Body of pancreas (tissue), 4 donors: Measurements from ENCODE around the gene POU2AF1.

Source experiments
- POLR2A ChIP-seq, 3 donors: fragments of 450-650 bp; IDR thresholded peaks; one replicate each; pipeline ENCODE4 v1.6.1; 2016; ENCODE audit warnings: antibody characterized with exemption in 3 of 3, mild to moderate bottlenecking in 2 of 3
- TF ChIP-seq, protein P1 (sequence below), 7 experiments: fragments of 450-650 bp in 4 of 7; fragments of 200-600 bp in 3 of 7; sonication (generic) in 3 of 7; IDR thresholded peaks; one replicate each; pipeline ENCODE4 v1.5.1; 2016 to 2019; ENCODE audit warnings: antibody characterized with exemption in 7 of 7

DNA sequence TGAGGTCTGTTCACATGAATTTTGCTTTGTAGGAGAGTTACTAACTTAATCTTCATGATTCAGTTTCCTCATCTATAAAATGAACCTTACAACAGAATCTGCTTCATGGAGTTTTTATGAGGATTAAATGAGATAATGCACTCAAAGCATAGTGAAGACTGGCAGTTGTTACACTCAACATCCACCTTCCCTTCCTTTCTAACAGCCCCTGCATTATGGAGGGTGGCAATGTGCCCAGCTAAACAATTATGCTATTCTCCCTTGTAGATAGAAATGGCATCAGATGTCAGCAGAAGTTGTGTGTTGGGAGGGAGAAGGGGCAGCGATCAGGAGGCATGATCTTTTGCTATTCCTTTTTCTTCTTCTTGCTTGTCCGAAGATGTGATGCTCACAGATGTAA lies 6.5 kb downstream of the POU2AF1 start:
- TF ChIP-seq, protein P1, sequence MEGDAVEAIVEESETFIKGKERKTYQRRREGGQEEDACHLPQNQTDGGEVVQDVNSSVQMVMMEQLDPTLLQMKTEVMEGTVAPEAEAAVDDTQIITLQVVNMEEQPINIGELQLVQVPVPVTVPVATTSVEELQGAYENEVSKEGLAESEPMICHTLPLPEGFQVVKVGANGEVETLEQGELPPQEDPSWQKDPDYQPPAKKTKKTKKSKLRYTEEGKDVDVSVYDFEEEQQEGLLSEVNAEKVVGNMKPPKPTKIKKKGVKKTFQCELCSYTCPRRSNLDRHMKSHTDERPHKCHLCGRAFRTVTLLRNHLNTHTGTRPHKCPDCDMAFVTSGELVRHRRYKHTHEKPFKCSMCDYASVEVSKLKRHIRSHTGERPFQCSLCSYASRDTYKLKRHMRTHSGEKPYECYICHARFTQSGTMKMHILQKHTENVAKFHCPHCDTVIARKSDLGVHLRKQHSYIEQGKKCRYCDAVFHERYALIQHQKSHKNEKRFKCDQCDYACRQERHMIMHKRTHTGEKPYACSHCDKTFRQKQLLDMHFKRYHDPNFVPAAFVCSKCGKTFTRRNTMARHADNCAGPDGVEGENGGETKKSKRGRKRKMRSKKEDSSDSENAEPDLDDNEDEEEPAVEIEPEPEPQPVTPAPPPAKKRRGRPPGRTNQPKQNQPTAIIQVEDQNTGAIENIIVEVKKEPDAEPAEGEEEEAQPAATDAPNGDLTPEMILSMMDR (IDR thresholded peaks at IDR 0.05): no peak
- TF ChIP-seq POLR2A (IDR thresholded peaks at IDR 0.05): no peak
